ENCODE results near the gene PCDH8. TPM values are rescaled to one million over a fixed set of nuclear protein-coding genes. Genes with fewer than 3 reads are reported as not detected.

PCDH8 gene
- total RNA-seq, 1 experiment from 2014 or later = 0.92 TPM

DNA sequence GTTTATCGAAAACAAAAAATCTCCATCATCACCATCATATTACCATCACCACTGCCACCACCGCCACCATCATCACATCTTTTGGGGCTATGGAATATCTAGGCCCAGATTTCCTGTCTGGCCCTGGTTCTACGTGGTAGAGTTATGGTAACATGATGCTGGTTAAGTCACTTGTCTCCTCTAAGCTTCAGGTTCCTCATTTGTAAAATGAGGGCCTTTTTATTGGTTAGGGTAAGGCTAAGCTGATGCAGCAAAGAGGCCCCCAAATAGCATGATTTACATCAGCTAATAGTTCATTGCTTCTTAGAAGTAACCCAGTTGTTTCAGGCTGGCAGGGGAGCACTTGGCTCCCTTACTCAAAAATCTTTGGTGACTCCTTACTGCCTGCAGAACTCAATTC, 37.9 kb downstream of the PCDH8 start:
- ATAC-seq (no peak), DNase-seq (ENCODE audit: low spot score) (no peak)
- peaks cover 16% of the 10 kb centered on the region for H3K4me1 Mint-ChIP-seq
- no peak overlapping the region for H3K27ac Mint-ChIP-seq
- H3K27me3 Mint-ChIP-seq (ENCODE audit: low read depth) = no peaks in the 10 kb centered on the region
- 0 out of 2 replicates have a peak, but pooled peaks cover 4% of the 10 kb centered on the region for H3K36me3 Mint-ChIP-seq
- ChIA-PET CTCF (interaction anchor here (1.9 kb wide), 1 partner anchor 36 kb away, joined by 7 read pairs; no protein-coding TSS in a partner anchor), POLR2A (interaction anchor here (0.5 kb wide), 1 partner anchor 101 kb away, joined by 3 read pairs; no protein-coding TSS in a partner anchor)
- no peak overlapping the region for H3K4me3 Mint-ChIP-seq
- H3K9me3 Mint-ChIP-seq = peaks cover 13% of the 10 kb centered on the region
- TF ChIP-seq JUN (CRISPR knock-in tag; IDR thresholded peaks at IDR 0.05) = no peak
- TF ChIP-seq, protein P1, sequence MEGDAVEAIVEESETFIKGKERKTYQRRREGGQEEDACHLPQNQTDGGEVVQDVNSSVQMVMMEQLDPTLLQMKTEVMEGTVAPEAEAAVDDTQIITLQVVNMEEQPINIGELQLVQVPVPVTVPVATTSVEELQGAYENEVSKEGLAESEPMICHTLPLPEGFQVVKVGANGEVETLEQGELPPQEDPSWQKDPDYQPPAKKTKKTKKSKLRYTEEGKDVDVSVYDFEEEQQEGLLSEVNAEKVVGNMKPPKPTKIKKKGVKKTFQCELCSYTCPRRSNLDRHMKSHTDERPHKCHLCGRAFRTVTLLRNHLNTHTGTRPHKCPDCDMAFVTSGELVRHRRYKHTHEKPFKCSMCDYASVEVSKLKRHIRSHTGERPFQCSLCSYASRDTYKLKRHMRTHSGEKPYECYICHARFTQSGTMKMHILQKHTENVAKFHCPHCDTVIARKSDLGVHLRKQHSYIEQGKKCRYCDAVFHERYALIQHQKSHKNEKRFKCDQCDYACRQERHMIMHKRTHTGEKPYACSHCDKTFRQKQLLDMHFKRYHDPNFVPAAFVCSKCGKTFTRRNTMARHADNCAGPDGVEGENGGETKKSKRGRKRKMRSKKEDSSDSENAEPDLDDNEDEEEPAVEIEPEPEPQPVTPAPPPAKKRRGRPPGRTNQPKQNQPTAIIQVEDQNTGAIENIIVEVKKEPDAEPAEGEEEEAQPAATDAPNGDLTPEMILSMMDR (IDR thresholded peaks at IDR 0.05) = no peak
- TF ChIP-seq, protein P2, sequence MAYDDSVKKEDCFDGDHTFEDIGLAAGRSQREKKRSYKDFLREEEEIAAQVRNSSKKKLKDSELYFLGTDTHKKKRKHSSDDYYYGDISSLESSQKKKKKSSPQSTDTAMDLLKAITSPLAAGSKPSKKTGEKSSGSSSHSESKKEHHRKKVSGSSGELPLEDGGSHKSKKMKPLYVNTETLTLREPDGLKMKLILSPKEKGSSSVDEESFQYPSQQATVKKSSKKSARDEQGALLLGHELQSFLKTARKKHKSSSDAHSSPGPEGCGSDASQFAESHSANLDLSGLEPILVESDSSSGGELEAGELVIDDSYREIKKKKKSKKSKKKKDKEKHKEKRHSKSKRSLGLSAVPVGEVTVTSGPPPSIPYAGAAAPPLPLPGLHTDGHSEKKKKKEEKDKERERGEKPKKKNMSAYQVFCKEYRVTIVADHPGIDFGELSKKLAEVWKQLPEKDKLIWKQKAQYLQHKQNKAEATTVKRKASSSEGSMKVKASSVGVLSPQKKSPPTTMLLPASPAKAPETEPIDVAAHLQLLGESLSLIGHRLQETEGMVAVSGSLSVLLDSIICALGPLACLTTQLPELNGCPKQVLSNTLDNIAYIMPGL (CRISPR knock-in tag; IDR thresholded peaks at IDR 0.05) = no peak
- TF ChIP-seq, protein P3, sequence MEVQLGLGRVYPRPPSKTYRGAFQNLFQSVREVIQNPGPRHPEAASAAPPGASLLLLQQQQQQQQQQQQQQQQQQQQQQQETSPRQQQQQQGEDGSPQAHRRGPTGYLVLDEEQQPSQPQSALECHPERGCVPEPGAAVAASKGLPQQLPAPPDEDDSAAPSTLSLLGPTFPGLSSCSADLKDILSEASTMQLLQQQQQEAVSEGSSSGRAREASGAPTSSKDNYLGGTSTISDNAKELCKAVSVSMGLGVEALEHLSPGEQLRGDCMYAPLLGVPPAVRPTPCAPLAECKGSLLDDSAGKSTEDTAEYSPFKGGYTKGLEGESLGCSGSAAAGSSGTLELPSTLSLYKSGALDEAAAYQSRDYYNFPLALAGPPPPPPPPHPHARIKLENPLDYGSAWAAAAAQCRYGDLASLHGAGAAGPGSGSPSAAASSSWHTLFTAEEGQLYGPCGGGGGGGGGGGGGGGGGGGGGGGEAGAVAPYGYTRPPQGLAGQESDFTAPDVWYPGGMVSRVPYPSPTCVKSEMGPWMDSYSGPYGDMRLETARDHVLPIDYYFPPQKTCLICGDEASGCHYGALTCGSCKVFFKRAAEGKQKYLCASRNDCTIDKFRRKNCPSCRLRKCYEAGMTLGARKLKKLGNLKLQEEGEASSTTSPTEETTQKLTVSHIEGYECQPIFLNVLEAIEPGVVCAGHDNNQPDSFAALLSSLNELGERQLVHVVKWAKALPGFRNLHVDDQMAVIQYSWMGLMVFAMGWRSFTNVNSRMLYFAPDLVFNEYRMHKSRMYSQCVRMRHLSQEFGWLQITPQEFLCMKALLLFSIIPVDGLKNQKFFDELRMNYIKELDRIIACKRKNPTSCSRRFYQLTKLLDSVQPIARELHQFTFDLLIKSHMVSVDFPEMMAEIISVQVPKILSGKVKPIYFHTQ (CRISPR knock-in tag; IDR thresholded peaks at IDR 0.05) = no peak
- no peak for TF ChIP-seq GRHL2 (CRISPR knock-in tag; IDR thresholded peaks at IDR 0.05; ENCODE audit: insufficient replicate concordance, severe bottlenecking)
- TF ChIP-seq, protein P4, sequence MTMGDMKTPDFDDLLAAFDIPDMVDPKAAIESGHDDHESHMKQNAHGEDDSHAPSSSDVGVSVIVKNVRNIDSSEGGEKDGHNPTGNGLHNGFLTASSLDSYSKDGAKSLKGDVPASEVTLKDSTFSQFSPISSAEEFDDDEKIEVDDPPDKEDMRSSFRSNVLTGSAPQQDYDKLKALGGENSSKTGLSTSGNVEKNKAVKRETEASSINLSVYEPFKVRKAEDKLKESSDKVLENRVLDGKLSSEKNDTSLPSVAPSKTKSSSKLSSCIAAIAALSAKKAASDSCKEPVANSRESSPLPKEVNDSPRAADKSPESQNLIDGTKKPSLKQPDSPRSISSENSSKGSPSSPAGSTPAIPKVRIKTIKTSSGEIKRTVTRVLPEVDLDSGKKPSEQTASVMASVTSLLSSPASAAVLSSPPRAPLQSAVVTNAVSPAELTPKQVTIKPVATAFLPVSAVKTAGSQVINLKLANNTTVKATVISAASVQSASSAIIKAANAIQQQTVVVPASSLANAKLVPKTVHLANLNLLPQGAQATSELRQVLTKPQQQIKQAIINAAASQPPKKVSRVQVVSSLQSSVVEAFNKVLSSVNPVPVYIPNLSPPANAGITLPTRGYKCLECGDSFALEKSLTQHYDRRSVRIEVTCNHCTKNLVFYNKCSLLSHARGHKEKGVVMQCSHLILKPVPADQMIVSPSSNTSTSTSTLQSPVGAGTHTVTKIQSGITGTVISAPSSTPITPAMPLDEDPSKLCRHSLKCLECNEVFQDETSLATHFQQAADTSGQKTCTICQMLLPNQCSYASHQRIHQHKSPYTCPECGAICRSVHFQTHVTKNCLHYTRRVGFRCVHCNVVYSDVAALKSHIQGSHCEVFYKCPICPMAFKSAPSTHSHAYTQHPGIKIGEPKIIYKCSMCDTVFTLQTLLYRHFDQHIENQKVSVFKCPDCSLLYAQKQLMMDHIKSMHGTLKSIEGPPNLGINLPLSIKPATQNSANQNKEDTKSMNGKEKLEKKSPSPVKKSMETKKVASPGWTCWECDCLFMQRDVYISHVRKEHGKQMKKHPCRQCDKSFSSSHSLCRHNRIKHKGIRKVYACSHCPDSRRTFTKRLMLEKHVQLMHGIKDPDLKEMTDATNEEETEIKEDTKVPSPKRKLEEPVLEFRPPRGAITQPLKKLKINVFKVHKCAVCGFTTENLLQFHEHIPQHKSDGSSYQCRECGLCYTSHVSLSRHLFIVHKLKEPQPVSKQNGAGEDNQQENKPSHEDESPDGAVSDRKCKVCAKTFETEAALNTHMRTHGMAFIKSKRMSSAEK (CRISPR knock-in tag; IDR thresholded peaks at IDR 0.05; ENCODE audit: borderline replicate concordance) = no peak
- TF ChIP-seq PRRX2 (CRISPR knock-in tag; IDR thresholded peaks at IDR 0.05) = no peak
- no peak for TF ChIP-seq ZNF671 (CRISPR knock-in tag; IDR thresholded peaks at IDR 0.05)
- no peak for TF ChIP-seq ETV6 (CRISPR knock-in tag; IDR thresholded peaks at IDR 0.05)
- no peak for TF ChIP-seq FOXJ3 (CRISPR knock-in tag; IDR thresholded peaks at IDR 0.05; ENCODE audit: borderline replicate concordance)
- TF ChIP-seq MXD4 (CRISPR knock-in tag; IDR thresholded peaks at IDR 0.05; ENCODE audit: borderline replicate concordance) = no peak
- no peak for TF ChIP-seq ZNF396 (CRISPR knock-in tag; IDR thresholded peaks at IDR 0.05; ENCODE audit: borderline replicate concordance)
- no peak for TF ChIP-seq ZNF121 (CRISPR knock-in tag; IDR thresholded peaks at IDR 0.05)
- no peak for TF ChIP-seq CBFB (CRISPR knock-in tag; IDR thresholded peaks at IDR 0.05; ENCODE audit: low read depth)
- no peak for TF ChIP-seq ZNF232 (CRISPR knock-in tag; IDR thresholded peaks at IDR 0.05)

DNA sequence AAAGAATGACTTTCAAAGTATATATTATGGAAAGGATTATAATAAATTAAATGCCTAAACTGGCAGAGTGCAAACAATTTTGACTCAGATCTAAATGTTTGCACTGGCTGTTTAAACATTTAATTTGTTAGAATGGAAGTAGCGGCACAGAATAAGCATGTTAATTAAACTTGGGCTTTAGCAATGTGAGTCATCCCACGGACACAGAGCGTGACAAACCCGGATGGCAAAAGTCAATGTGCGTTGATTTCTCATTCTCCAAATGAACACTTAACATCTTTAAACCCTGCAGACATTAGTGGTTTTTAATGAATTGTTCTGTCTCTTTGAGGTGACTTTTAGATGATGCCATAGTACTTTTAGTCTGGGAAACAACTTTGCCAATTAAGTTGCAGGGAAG, 38.4 kb downstream of the PCDH8 start:
- H3K4me3 Mint-ChIP-seq = no peak overlapping the region
- ATAC-seq (no peak), DNase-seq (ENCODE audit: low spot score) (no peak)
- H3K4me1 Mint-ChIP-seq = peaks cover 16% of the 10 kb centered on the region
- no peak overlapping the region for H3K27ac Mint-ChIP-seq
- peaks cover 13% of the 10 kb centered on the region for H3K9me3 Mint-ChIP-seq
- TF ChIP-seq, protein P5, sequence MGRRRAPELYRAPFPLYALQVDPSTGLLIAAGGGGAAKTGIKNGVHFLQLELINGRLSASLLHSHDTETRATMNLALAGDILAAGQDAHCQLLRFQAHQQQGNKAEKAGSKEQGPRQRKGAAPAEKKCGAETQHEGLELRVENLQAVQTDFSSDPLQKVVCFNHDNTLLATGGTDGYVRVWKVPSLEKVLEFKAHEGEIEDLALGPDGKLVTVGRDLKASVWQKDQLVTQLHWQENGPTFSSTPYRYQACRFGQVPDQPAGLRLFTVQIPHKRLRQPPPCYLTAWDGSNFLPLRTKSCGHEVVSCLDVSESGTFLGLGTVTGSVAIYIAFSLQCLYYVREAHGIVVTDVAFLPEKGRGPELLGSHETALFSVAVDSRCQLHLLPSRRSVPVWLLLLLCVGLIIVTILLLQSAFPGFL (CRISPR knock-in tag; IDR thresholded peaks at IDR 0.05; ENCODE audit: borderline replicate concordance) = no peak
- TF ChIP-seq NR1H2 (CRISPR knock-in tag; IDR thresholded peaks at IDR 0.05) (no peak), RORB (CRISPR knock-in tag; IDR thresholded peaks at IDR 0.05) (no peak), FOXK1 (CRISPR knock-in tag; IDR thresholded peaks at IDR 0.05) (no peak)
- TF ChIP-seq, protein P3 (CRISPR knock-in tag; IDR thresholded peaks at IDR 0.05) = no peak
- no peaks in the 10 kb centered on the region for H3K27me3 Mint-ChIP-seq (ENCODE audit: low read depth)
- 0 out of 2 replicates have a peak, but pooled peaks cover 4% of the 10 kb centered on the region for H3K36me3 Mint-ChIP-seq
- ChIA-PET POLR2A (interaction anchor here (0.5 to 1.0 kb wide), 2 partner anchors 36 to 101 kb away, joined by 3 read pairs; no protein-coding TSS in a partner anchor), CTCF (interaction anchor here (0.5 to 3.1 kb wide), 41 partner anchors 11 to 391 kb away, joined by 3 to 65 read pairs (median 5); partner anchors contain the start of genes CNMD, PCDH8 and SUGT1)
